ENCODE results near the gene RBP3.

DNA sequence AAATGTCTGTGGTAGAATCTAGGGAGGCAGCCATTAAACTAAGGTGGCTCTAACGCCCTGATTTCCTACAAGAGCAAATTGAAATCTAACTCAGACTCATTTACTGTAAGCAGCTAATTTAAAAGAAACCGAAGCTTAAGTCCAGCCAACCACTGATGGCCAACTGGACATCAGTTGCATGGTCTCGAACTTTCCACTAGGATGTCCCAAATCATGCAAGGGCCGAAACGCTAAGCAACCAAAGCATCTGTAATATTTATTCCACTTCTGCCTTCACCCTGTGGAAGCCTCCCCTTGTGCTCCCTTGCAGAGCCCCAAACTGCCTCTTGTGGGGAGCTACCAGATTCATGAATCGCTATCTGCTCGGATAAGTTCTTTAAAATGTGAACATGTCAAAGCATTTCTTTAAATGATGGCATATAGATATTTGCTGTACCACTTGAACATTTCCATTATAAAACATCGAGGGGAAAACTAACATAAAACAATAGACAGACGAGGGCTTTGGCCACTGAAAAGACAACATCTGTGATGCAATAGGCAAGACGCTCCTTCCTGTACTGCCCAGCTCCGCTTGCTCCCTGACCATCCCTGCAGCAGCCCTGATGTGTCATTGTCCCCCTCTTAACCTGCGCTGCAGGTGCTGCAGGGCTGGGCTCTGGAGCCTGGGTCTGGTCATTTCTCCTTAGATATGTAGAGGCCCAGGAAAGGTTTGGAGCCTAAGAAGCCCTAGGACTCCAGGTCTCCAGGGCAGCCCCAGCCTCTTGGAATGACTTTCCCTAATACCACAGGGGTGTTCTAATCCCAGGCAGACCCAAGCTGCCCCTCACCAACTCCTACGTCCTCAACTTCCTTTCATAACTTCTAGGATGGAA, 2.9 kb upstream of the RBP3 start:
- no peak for TF ChIP-seq POLR2AphosphoS5 (IDR thresholded peaks at IDR 0.05)
- TF ChIP-seq, protein P1, sequence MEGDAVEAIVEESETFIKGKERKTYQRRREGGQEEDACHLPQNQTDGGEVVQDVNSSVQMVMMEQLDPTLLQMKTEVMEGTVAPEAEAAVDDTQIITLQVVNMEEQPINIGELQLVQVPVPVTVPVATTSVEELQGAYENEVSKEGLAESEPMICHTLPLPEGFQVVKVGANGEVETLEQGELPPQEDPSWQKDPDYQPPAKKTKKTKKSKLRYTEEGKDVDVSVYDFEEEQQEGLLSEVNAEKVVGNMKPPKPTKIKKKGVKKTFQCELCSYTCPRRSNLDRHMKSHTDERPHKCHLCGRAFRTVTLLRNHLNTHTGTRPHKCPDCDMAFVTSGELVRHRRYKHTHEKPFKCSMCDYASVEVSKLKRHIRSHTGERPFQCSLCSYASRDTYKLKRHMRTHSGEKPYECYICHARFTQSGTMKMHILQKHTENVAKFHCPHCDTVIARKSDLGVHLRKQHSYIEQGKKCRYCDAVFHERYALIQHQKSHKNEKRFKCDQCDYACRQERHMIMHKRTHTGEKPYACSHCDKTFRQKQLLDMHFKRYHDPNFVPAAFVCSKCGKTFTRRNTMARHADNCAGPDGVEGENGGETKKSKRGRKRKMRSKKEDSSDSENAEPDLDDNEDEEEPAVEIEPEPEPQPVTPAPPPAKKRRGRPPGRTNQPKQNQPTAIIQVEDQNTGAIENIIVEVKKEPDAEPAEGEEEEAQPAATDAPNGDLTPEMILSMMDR (IDR thresholded peaks at IDR 0.05; ENCODE audit: poor library complexity, severe bottlenecking): no peak

Measured in neural cell (in vitro differentiated cells).